Neural progenitor cell (in vitro differentiated cells): Measurements from ENCODE around the gene SMYD2.

Source experiments
- CTCF ChIP-seq: fragments of 200-600 bp; sonication (generic); IDR thresholded peaks from 2 replicates; pipeline ENCODE4 v1.5.1; 2017; ENCODE audit warnings: antibody characterized with exemption, mild to moderate bottlenecking
- EZH2 ChIP-seq: fragments of 200-600 bp; sonication (generic); IDR thresholded peaks from 2 replicates; pipeline ENCODE4 v1.6.1; 2017; ENCODE audit warnings: antibody characterized with exemption, mild to moderate bottlenecking, moderate library complexity
- EZH2phosphoT487 ChIP-seq: fragments of 200-600 bp; sonication (generic); IDR thresholded peaks from 2 replicates; pipeline ENCODE4 v1.6.1; 2017; ENCODE audit warnings: antibody characterized with exemption

- TF ChIP-seq CTCF: no peak
- no peak for TF ChIP-seq EZH2phosphoT487
- no peak for TF ChIP-seq EZH2
Observed at GRCh38 chr1:214321705-214322453, 40.9 kb downstream of the SMYD2 start.
